Activated T-cell treated with anti-CD3 and anti-CD28 coated beads, Interleukin-2, amount 50 U/mL, for 72 hours (primary cell): ENCODE results near the gene LRP3. TPM values are rescaled to one million over a fixed set of nuclear protein-coding genes. Genes with fewer than 3 reads are reported as not detected.

Source experiments
- ATAC-seq, 2 donors: fragments of 150-1000 bp; cut with Tn5 transposase; replicated peaks in 1 of 2; 2 replicates each; pipeline ENCODE4 v1.10.0; 2021; ENCODE audit warnings: moderate library complexity in 2 of 2, mild to moderate bottlenecking in 1 of 2
- DNase-seq, 2 donors: peaks; one replicate each; pipeline ENCODE4 v3.0.0; 2021 to 2022; ENCODE audit warnings: mixed read lengths in 1 of 2
- H3K27ac Mint-ChIP-seq: one replicate; pipeline ENCODE4 v1.8.0; 2022; ENCODE audit warnings: mild to moderate bottlenecking, moderate library complexity, mixed read lengths
- H3K27me3 Mint-ChIP-seq: one replicate; pipeline ENCODE4 v1.8.0; 2022; ENCODE audit warnings: low read depth, mixed read lengths
- H3K36me3 Mint-ChIP-seq, 2 donors: one replicate each; pipeline ENCODE4 v1.8.0; 2022; ENCODE audit warnings: mixed read lengths in 2 of 2, mild to moderate bottlenecking in 1 of 2; ENCODE audit not compliant: insufficient read depth in 2 of 2
- H3K4me1 Mint-ChIP-seq: one replicate; pipeline ENCODE4 v1.8.0; 2022; ENCODE audit warnings: low read depth, mixed read lengths
- H3K4me3 Mint-ChIP-seq, 2 donors: one replicate each; pipeline ENCODE4 v1.8.0; 2022; ENCODE audit warnings: mild to moderate bottlenecking in 2 of 2, mixed read lengths in 2 of 2, moderate library complexity in 2 of 2
- H3K9me3 Mint-ChIP-seq, 2 donors: one replicate each; pipeline ENCODE4 v1.8.0; 2022; ENCODE audit warnings: mixed read lengths in 2 of 2
- total RNA-seq, 2 donors: library from RNA; stranded (reverse); gene quantifications; one replicate each; pipeline ENCODE4 v1.2.3, GENCODE V29; 2022

Gene LRP3
- total RNA-seq, 2 donors from 2014 or later = 0.10 TPM; not detected in 1

GRCh38 chr19:33254245-33254824, 60.2 kb downstream of the LRP3 start:
- DNase-seq (no peak), ATAC-seq (no peak)
- H3K27ac Mint-ChIP-seq = no peak overlapping the region
- H3K27me3 Mint-ChIP-seq = peaks cover under 1% of the 10 kb centered on the region
- H3K9me3 Mint-ChIP-seq = peaks cover 0 to 1% of the 10 kb centered on the region in 2 donors
- H3K4me3 Mint-ChIP-seq = no peak overlapping the region
- H3K4me1 Mint-ChIP-seq = no peaks in the 10 kb centered on the region
- H3K36me3 Mint-ChIP-seq = no peaks in the 10 kb centered on the region

GRCh38 chr19:33255781-33256180, 61.7 kb downstream of the LRP3 start:
- Mint-ChIP-seq H3K27ac (no peak overlapping the region), H3K4me3 (no peak overlapping the region), H3K27me3 (peaks cover 5% of the 10 kb centered on the region), H3K9me3 (peaks cover 0 to 1% of the 10 kb centered on the region in 2 donors), H3K4me1 (peaks cover 3% of the 10 kb centered on the region), H3K36me3 (no peaks in the 10 kb centered on the region)
- no peak for DNase-seq
- no peak for ATAC-seq

- Mint-ChIP-seq H3K27ac (no peak overlapping the region), H3K9me3 (peaks cover 0 to 1% of the 10 kb centered on the region in 2 donors), H3K36me3 (no peaks in the 10 kb centered on the region), H3K4me1 (peaks cover 5% of the 10 kb centered on the region), H3K4me3 (no peak overlapping the region), H3K27me3 (peaks cover 7% of the 10 kb centered on the region)
- ATAC-seq = no peak
- DNase-seq = no peak
Observed at GRCh38 chr19:33256261-33256660, 62.1 kb downstream of the LRP3 start.

- Mint-ChIP-seq H3K27ac (no peak overlapping the region), H3K36me3 (no peaks in the 10 kb centered on the region), H3K9me3 (peaks cover 0 to 1% of the 10 kb centered on the region in 2 donors), H3K27me3 (peaks cover 22% of the 10 kb centered on the region), H3K4me3 (no peak overlapping the region), H3K4me1 (peaks cover 15% of the 10 kb centered on the region)
- DNase-seq (no peak), ATAC-seq (no peak)
Observed at GRCh38 chr19:33257828-33258227, 63.7 kb downstream of the LRP3 start.

Other genes with a start within 250 kb of the LRP3 start
- gene CEP89, start 222.4 kb upstream of the LRP3 start, total RNA-seq = 10 to 100 TPM; 21.6 to 22.9 TPM
- gene FAAP24, start 222.1 kb upstream of the LRP3 start, total RNA-seq = 10 to 100 TPM in 1 of 2 donors, 1 to 10 TPM in 1; 9.9 to 15.3 TPM
- gene RHPN2, start 129.4 kb upstream of the LRP3 start, total RNA-seq = 1 to 10 TPM in 1 of 2 donors, under 1 TPM in 1; 0.95 to 1.5 TPM
- 10 to 100 TPM; 11.6 to 18.9 TPM for gene GPATCH1, start 113.1 kb upstream of the LRP3 start, total RNA-seq
- gene WDR88, start 62.2 kb upstream of the LRP3 start, total RNA-seq = not detected
- gene SLC7A10, start 31.5 kb downstream of the LRP3 start, total RNA-seq = not detected
- gene CEBPA, start 108.2 kb downstream of the LRP3 start, total RNA-seq = 1 to 10 TPM in 1 of 2 donors, under 1 TPM in 1; 0.82 to 1.0 TPM
- 10 to 100 TPM; 50.8 to 52.1 TPM for gene CEBPG, start 179.4 kb downstream of the LRP3 start, total RNA-seq